GM12864 (cell line): ENCODE results near the gene RNF168.
"Not testable (repeated sequence)": the region's sequence is repeated elsewhere in the genome, so short reads cannot be mapped to it uniquely, and the experiment has no call there.

ENCODE experiments used
- DNase-seq: peaks from one replicate; pipeline ENCODE4 v3.0.0-alpha.2; 2011; ENCODE audit warnings: low read depth
- H3K4me3 ChIP-seq: 2 replicates; pipeline ENCODE4 v1.5.1; 2011; ENCODE audit warnings: mild to moderate bottlenecking, low read depth, low read length, control low read depth
- TF ChIP-seq, protein P1 (sequence below): IDR thresholded peaks from 2 replicates; pipeline ENCODE4 v1.5.1; 2011; ENCODE audit warnings: low read depth, mild to moderate bottlenecking, moderate library complexity, low read length, control low read depth, inconsistent platforms; ENCODE audit errors: missing control alignments

Gene RNF168

GRCh38 chr3:196440041-196440537, 63.5 kb downstream of the RNF168 start:
- DNase-seq = peak; percentile 29
- no peak overlapping the region for H3K4me3 ChIP-seq

DNA sequence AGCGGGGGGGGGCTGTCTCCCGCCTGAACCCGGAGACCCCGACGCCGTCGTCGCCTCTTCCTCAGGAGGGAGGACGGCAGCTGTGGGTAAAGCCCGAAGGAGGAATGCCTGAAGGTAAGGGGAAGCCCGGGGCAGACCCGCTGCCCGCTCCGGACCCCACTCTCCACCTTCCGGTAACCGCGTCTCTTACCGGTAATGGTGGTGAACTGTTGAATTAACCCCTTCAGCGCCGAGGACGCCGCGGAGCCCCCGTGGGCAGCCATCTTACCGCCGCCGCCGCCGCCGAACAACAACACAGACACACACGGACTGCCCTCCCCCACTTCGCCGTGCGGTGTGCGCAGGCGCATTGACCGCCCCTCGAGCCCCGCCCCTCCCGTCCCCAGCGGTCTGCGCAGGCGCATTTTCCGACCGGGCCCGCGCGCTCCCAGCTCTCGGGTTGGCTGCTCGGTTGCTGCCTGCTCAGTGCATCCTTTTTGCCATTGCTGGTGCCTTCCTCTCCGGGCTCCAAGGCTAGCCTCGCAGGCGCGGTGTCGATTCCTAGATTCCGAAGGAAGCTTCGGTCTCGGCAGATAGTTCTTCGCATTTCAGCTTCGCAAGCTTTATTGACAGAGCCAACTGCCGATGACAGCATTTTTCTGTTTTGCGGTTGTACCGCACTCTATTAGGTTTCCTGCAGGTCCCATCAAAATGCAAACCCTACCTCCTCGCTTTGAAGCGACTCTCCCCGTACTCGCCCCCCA, 71.3 kb downstream of the RNF168 start, which contains the start of gene UBXN7:
Gene UBXN7, minus strand, starts transcription at position 291 of the 743 bp plus-strand sequence. Its CDS starts 28 bp downstream, at position 263.
- TF ChIP-seq, protein P1, sequence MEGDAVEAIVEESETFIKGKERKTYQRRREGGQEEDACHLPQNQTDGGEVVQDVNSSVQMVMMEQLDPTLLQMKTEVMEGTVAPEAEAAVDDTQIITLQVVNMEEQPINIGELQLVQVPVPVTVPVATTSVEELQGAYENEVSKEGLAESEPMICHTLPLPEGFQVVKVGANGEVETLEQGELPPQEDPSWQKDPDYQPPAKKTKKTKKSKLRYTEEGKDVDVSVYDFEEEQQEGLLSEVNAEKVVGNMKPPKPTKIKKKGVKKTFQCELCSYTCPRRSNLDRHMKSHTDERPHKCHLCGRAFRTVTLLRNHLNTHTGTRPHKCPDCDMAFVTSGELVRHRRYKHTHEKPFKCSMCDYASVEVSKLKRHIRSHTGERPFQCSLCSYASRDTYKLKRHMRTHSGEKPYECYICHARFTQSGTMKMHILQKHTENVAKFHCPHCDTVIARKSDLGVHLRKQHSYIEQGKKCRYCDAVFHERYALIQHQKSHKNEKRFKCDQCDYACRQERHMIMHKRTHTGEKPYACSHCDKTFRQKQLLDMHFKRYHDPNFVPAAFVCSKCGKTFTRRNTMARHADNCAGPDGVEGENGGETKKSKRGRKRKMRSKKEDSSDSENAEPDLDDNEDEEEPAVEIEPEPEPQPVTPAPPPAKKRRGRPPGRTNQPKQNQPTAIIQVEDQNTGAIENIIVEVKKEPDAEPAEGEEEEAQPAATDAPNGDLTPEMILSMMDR = no peak
- peak; percentile 61 for DNase-seq

More at GRCh38 chr3:196440041-196440537, 63.5 kb downstream of the RNF168 start:
- TF ChIP-seq, protein P1 = no peak

DNA sequence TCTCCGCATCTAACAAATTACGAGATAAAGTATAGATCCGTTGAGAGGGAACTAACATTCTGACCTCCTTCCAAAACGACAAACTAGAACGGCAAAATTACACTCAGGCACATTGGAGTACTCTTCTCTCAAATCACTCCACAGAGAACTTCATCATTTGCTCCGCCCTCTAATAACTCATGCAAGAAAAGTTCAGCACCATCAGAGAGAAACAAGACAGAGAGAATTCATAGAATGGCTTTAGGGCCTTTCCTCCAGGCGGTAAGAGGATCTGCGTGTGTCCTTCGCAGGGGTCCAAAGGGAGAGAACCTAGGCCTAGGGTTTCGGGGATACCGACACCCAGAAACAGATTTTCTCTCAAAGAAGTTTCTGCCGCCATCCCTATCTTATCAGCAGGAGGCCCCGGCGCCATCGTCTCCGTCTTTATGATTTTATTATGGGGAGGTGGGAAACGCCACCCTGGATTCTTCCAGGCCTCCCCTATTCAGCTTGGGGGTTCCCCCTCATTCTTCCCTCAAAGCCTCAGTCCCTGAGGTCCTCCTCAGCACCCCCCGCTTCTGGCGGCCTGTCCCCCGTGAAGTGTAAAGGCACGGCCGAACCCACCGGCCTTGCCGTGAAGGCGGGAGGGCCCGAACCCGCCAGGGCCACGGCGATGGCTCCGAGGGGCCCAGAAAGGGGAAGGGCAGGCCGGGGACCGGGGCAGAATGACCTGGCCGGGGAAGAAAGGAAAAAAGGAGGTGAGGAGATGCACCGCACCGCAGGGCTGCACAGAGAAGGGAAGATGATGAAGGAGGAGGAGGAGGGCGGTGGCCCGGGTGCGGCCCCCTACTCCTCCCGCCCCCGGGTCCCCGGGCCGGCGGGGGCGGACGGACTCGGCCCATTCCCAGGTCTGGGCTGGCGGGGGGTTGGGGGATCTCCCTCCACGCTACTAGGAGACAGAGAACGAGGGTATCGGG, 72.1 kb downstream of the RNF168 start:
- no peak for DNase-seq
- TF ChIP-seq, protein P1 = no peak
- H3K4me3 ChIP-seq = peak overlapping the region; percentile 86

More for the DNA sequence above, 71.3 kb downstream of the RNF168 start, which contains the start of gene UBXN7:
- peak within 1 kb of the TSS; percentile 86 for H3K4me3 ChIP-seq

- DNase-seq = no peak
- TF ChIP-seq, protein P1 = no peak
- no peak overlapping the region for H3K4me3 ChIP-seq
These were observed 75.5 kb downstream of the RNF168 start for GRCh38 chr3:196428041-196428440.

- DNase-seq, H3K4me3 ChIP-seq: not testable (repeated sequence)
These were observed 79.1 kb downstream of the RNF168 start for GRCh38 chr3:196424421-196424820.

GRCh38 chr3:196423044-196423781, 80.4 kb downstream of the RNF168 start:
- H3K4me3 ChIP-seq = no peak overlapping the region
- TF ChIP-seq, protein P1 = no peak
- no peak for DNase-seq

DNA sequence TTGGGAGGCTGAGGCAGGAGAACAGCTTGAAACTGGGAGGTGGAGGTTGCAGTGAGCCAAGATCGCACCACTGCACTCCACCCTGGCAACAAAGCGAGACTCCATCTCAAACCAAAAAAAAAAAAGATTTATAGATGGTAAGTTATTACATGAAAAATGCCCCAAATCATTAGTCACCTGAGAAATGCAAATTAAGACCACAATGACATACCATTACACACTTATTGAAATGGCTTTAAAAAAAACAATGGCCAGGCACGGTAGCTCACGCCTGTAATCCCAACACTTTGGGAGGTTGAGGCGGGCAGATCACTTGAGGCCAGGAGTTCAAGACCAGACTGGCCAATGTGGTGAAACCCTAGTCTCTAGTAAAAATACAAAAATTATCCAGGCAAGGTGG, 81.9 kb downstream of the RNF168 start:
- DNase-seq, H3K4me3 ChIP-seq: not testable (repeated sequence)
